GM18951 (cell line): ENCODE results near the gene NUFIP1.
"Not testable (repeated sequence)": the region's sequence is repeated elsewhere in the genome, so short reads cannot be mapped to it uniquely, and the experiment has no call there.

ENCODE experiments used
- POLR2A ChIP-seq: IDR thresholded peaks from 4 replicates; pipeline ENCODE4 v1.6.1; 2011; ENCODE audit warnings: mild to moderate bottlenecking; ENCODE audit not compliant: insufficient read length, insufficient read depth; ENCODE audit errors: extremely low read depth
- in situ Hi-C: fragments of 300-500 bp; cut with MboI; formaldehyde crosslinking; loops from one replicate; pipeline ENCODE4 v1.12.0; 2022; ENCODE audit warnings: low sequenced_read_pairs, mixed read lengths, inconsistent platforms; ENCODE audit not compliant: unreplicated experiment

The NUFIP1 gene

GRCh38 chr13:44952671-44953070 lies 36.6 kb downstream of the NUFIP1 start:
- in situ Hi-C loops, result loop anchor here (25.0 kb wide), 1 partner anchor 465 kb away; no protein-coding TSS in a partner anchor
- TF ChIP-seq POLR2A, result no peak

GRCh38 chr13:44951184-44951583 lies 38.1 kb downstream of the NUFIP1 start:
- no peak for TF ChIP-seq POLR2A
- in situ Hi-C loops, result loop anchor here (25.0 kb wide), 1 partner anchor 464 kb away; no protein-coding TSS in a partner anchor

GRCh38 chr13:44943411-44943810 lies 45.9 kb downstream of the NUFIP1 start:
- in situ Hi-C loops, result not testable (repeated sequence)

DNA sequence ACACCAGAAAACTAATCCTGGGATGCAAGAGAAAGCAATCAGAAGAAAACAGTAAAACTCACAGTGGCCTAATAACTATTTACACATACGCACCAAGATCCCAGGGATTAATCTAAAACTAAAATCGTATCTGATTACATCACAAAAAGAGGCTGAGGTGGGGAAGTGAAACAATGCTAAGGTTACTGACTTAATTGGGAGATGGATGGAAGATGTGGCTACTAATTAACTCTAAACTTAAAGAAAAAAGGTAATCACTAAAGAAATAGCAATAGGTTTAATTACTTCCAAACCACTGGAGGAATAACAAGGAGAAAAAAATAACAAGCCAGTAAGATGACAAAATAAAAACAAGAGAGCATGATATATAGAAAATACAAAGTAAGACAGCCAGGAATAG lies 50.4 kb downstream of the NUFIP1 start:
- no peak for TF ChIP-seq POLR2A
- in situ Hi-C loops, result no loop called here

DNA sequence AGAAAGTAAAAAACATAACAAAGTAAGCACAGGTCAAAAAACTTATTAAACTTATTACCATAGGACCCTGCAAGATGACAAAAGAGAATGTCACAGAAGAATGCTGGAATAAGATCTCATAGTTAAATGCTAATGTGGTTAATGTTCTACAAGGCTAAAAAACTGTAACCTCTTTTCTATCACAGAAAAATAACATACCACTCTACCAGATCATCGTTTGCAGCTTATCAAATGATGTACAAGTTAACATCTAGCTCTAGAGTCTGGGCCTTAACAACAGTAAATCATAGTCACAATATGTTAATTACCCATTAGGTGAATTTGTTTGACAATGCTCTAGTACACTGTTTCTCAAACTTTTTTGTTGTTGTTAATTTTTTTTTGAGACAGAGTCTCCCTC lies 53.0 kb downstream of the NUFIP1 start:
- in situ Hi-C loops, result no loop called here
- TF ChIP-seq POLR2A, result no peak

DNA sequence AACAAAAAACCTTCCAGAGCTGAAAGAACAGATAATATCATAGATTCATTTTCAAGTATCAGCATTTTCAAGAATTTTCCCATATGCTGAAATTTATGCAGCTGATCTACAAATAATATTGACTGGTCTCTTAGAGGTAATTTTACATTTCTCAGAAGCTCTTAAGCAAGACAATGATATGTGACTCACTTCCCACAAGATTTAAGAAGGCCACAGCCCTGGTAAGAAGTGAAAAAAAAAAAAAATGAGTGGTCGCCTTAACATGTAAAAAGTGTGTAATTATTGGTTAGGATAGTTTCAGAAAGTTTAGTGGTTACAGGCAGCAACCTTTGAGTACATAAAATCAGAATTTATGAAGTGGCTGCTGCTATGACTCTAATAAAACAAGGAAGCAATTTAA lies 54.5 kb downstream of the NUFIP1 start:
- in situ Hi-C loops, result no loop called here
- TF ChIP-seq POLR2A, result no peak

DNA sequence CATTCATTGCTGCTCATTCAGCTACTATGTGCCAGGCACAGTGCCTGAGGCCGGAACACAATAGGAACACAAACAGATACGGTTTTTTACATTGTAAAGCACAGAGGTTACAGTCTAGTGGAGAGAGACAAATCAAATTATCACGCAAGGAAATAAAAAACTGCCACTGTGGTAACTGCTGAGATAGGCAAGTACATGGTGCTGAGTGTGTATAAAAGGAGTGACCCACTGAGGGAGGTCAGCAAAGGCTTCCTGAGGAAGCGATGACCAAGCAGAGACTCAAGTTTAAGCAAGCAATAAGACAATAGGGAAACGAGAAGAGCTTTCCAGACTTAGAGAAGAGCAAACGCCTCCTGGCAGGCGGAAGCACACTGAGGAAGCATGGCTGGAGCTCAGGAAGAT lies 56.4 kb downstream of the NUFIP1 start:
- in situ Hi-C loops, result no loop called here

DNA sequence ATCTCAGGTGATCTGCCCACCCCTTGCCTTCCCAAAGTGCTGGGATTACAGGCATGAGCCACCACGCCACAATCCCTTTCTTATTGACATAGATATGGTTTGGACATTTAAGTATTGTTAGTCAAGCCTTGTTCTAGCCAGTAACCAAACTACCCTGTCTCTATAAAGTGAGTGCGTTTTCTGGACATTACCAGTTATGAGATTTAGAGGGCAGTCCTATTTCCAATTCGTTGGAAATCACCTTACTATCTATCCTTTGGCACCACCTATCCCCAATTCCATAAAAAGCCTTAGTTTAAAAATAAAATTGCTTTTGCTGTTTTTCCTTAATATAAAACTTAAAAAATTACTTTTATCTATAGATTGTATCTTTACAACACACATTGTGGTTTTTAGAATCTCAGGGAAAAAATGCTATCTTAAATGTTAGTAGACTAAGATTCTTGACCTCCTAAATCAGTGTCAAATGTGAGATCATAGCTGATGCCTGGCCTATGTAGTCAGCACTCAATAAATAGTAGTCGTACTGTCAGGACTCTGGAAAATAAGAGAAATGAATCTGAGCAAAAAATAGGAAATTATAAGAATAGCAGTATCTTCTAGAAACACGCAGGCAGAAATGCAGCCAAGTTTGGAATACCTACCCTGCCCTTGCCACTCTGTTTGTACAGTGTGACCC lies 57.0 kb downstream of the NUFIP1 start:
- in situ Hi-C loops, result no loop called here
- no peak for TF ChIP-seq POLR2A

More for the DNA sequence above, 56.4 kb downstream of the NUFIP1 start:
- TF ChIP-seq POLR2A, result no peak

DNA sequence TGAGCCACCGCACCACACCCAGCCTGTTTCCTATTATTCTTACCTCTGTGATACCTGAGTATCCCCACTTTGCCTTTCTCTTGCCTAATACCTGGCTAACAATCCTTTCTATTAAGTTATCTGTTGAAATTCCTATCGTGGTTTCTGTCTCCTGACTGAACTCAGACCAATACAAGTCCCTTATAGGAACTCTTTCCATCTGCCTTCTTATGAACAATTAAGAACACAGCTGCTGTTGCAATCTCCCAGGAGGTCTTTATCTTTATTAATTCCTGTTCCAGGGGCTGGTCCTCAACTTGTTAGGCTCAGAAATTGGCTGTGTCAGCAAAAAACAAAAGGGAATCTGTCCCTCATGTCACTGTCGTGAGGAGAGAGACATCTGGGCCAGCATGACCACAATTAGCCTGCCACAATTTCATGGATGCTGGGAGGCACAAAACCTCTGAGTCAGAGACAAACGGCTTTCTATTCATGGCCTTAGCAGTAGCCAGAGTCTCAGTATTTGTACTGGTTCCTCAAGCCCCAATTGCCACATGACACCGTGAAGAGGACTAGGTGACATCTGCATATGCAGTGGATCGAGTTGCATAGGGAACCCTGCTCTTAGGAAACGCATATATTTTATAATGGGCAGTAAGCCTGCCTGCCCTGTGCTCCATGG lies 58.2 kb downstream of the NUFIP1 start:
- TF ChIP-seq POLR2A, result no peak
- in situ Hi-C loops, result no loop called here

DNA sequence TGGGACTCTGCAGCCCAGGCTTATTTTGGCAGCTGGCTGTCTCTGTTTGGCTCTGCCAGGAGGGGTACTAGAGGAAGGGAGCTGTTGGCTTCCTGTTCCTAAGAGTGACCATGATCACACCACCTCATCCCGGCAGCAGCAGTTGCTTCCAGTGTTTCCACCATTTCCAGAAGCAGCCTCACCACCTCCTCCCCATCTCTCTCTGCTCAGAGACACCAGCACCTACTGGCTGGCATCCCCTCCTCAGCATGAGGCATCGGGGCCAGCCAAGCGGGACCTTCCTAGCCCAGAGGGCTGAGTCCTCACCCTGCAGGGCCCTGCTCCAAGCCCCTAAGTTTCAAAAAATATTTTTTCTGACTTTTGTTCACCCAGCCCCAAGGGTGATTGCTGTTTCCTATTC lies 59.0 kb downstream of the NUFIP1 start:
- in situ Hi-C loops, result no loop called here
- no peak for TF ChIP-seq POLR2A

GRCh38 chr13:44929692-44930091 lies 59.6 kb downstream of the NUFIP1 start:
- no peak for TF ChIP-seq POLR2A
- in situ Hi-C loops, result no loop called here

- in situ Hi-C loops, result no loop called here
- TF ChIP-seq POLR2A, result no peak
Measured at GRCh38 chr13:44927968-44928367, 61.3 kb downstream of the NUFIP1 start.

DNA sequence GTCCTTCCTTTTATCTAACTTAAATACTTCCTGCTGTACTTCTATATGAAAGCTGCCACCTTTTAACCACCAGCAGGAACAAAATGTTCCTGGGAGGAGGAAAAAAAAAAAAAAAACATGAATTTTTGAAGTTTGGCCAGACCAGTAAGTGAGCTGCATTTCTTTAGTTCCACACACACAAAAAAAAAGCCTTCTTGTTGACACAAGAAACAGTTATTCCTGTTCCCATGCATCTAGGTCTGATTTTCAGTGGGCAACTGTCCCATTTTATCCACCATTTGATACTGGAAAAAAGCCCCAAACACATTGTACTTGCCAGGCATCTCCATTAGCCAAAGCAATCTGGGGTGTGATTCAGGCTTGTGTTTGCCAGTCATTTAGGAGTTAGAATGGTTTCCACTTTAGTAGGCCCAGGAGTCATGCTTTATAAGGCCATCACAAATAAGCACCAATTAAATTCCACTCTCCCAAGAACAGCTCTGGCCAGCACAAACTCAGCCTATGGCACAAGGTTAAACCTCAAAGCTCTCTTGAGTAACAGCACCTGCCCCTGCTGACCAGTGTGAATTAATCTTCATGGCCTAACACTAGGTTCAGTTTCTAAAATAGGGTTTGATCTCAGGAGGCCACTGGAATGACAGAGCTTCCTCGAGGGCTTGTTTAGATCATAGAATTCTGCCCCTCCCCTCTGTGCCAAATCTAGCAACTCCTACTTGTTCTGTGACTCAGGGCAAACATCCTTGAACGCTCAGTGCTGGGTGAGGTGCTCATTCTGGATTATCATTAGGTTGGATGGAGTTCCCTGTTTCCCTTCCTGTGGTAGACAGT lies 67.1 kb downstream of the NUFIP1 start:
- in situ Hi-C loops, result no loop called here
- TF ChIP-seq POLR2A, result no peak
